H1 (cell line): ENCODE measurements around the gene ZNF212. TPM values are rescaled to one million over a fixed set of nuclear protein-coding genes. Genes with fewer than 3 reads are reported as not detected.

ENCODE experiments used
- CTCF ChIA-PET: fragments of 300-600 bp; sonication (Branson Sonifier 250); formaldehyde crosslinking; loops from one replicate; lab custom pipeline; 2021; ENCODE audit not compliant: partially characterized antibody; lab: Charles Lee
- POLR2A ChIA-PET: fragments of 300-600 bp; sonication (Branson Sonifier 250); formaldehyde crosslinking; loops from one replicate; lab custom pipeline; 2021; ENCODE audit warnings: inconsistent platforms; ENCODE audit not compliant: partially characterized antibody; lab: Charles Lee
- DNase-seq, 2 experiments: peaks; one replicate each; pipeline versions ENCODE4 v3.0.0 to v3.0.0-alpha.2; 2010 to 2022; ENCODE audit warnings: low spot score in 2 of 2, low read depth in 1 of 2, mixed read lengths in 1 of 2
- FAIRE-seq: peaks from 2 replicates; lab custom pipeline; 2011; peaks lifted over from hg19 to GRCh38; lab: Jason Lieb, UNC
- H2AFZ ChIP-seq: 2 replicates; pipeline ENCODE4 v1.8.1; 2012; ENCODE audit warnings: low read length, inconsistent platforms
- H2AK5ac ChIP-seq: 2 replicates; pipeline ENCODE4 v1.6.1; 2013; ENCODE audit warnings: low read depth, low read length
- H2BK120ac ChIP-seq: replicated peaks from 2 replicates; pipeline ENCODE3; 2013; ENCODE audit warnings: low read depth, low read length, inconsistent platforms
- H2BK12ac ChIP-seq: 2 replicates; pipeline ENCODE4 v1.6.1; 2013; ENCODE audit warnings: low read depth, low read length
- H2BK15ac ChIP-seq: 2 replicates; pipeline ENCODE4 v1.6.1; 2013; ENCODE audit warnings: low read length
- H2BK20ac ChIP-seq: 2 replicates; pipeline ENCODE4 v1.6.1; 2013; ENCODE audit warnings: low read length
- H2BK5ac ChIP-seq: 2 replicates; pipeline ENCODE4 v1.6.1; 2013; ENCODE audit warnings: low read depth, low read length
- H3K14ac ChIP-seq: 2 replicates; pipeline ENCODE4 v1.6.1; 2013; ENCODE audit warnings: inconsistent platforms; ENCODE audit not compliant: insufficient read length
- H3K18ac ChIP-seq: 2 replicates; pipeline ENCODE4 v1.6.1; 2013; ENCODE audit warnings: low read length; ENCODE audit errors: extremely low read depth
- H3K23ac ChIP-seq: 2 replicates; pipeline ENCODE4 v1.6.1; 2013; ENCODE audit warnings: inconsistent platforms; ENCODE audit not compliant: insufficient read length
- H3K23me2 ChIP-seq: 2 replicates; pipeline ENCODE4 v1.6.1; 2013; ENCODE audit warnings: low read depth, low read length
- H3K27ac ChIP-seq: 2 replicates; pipeline ENCODE4 v1.6.1; 2011; ENCODE audit warnings: low read depth, low read length, inconsistent platforms
- H3K27me3 ChIP-seq, 4 experiments: replicated peaks in 1 of 4; 1 replicate in 1 of 4; 2 replicates in 3 of 4; pipeline versions ENCODE4 v1.6.1 to v1.8.1; 2011 to 2013; ENCODE audit warnings: low read length in 3 of 4, mild to moderate bottlenecking in 3 of 4, inconsistent platforms in 2 of 4, mixed read lengths in 2 of 4, moderate library complexity in 1 of 4; ENCODE audit not compliant: control insufficient read depth in 3 of 4, insufficient read depth in 3 of 4; ENCODE audit errors: extremely low read depth in 1 of 4
- H3K36me3 ChIP-seq, 4 experiments: 2 replicates each; pipeline versions ENCODE4 v1.6.1 to v1.8.1; 2011 to 2013; ENCODE audit warnings: mild to moderate bottlenecking in 4 of 4, low read length in 3 of 4, moderate library complexity in 2 of 4, control low read depth in 1 of 4, inconsistent platforms in 1 of 4; ENCODE audit not compliant: insufficient read depth in 4 of 4, control insufficient read depth in 2 of 4
- H3K4ac ChIP-seq: replicated peaks from 2 replicates; pipeline ENCODE3; 2013; ENCODE audit warnings: low read length, low read depth, mixed read lengths, inconsistent platforms; ENCODE audit not compliant: insufficient read length
- H3K4me1 ChIP-seq, 4 experiments: replicated peaks in 1 of 4; 1 replicate in 1 of 4; 2 replicates in 3 of 4; pipeline versions ENCODE4 v1.6.1 to v1.8.1; 2011 to 2013; ENCODE audit warnings: low read length in 3 of 4, inconsistent platforms in 2 of 4, mixed read lengths in 1 of 4; ENCODE audit not compliant: insufficient read depth in 4 of 4, control insufficient read depth in 3 of 4
- H3K4me2 ChIP-seq, 2 experiments: 2 replicates each; pipeline versions ENCODE4 v1.6.1 to v1.8.1; 2011 to 2013; ENCODE audit warnings: low read depth in 2 of 2, low read length in 2 of 2, control low read depth in 1 of 2, inconsistent platforms in 1 of 2, mild to moderate bottlenecking in 1 of 2; ENCODE audit not compliant: insufficient read depth in 1 of 2
- H3K4me3 ChIP-seq, 4 experiments: fragments of 200-600, 300-600 bp in 1 of 4; sonication (generic), shearing (Covaris generic), sonication (Bioruptor Twin) in 1 of 4; 2 replicates each; pipeline versions ENCODE4 v1.5.1 to v1.8.1; 2011 to 2016; ENCODE audit warnings: low read length in 4 of 4, low read depth in 3 of 4, control low read depth in 2 of 4, inconsistent platforms in 2 of 4, mild to moderate bottlenecking in 2 of 4, mixed read lengths in 1 of 4, moderate library complexity in 1 of 4; ENCODE audit not compliant: insufficient read depth in 2 of 4; ENCODE audit errors: extremely low read depth in 1 of 4
- H3K56ac ChIP-seq: replicated peaks from 2 replicates; pipeline ENCODE3; 2013; ENCODE audit warnings: low read depth, mild to moderate bottlenecking, mixed read lengths, low read length, inconsistent platforms; ENCODE audit not compliant: insufficient read length
- H3K79me1 ChIP-seq: 2 replicates; pipeline ENCODE4 v1.6.1; 2013; ENCODE audit warnings: low read depth, low read length, control low read depth
- H3K79me2 ChIP-seq, 2 experiments: 2 replicates each; pipeline versions ENCODE4 v1.6.1 to v1.8.1; 2012 to 2013; ENCODE audit warnings: low read length in 2 of 2, mild to moderate bottlenecking in 2 of 2, inconsistent platforms in 1 of 2; ENCODE audit not compliant: insufficient read depth in 2 of 2, control insufficient read depth in 1 of 2
- H3K9ac ChIP-seq, 4 experiments: replicated peaks in 1 of 4; 1 replicate in 1 of 4; 2 replicates in 3 of 4; pipeline versions ENCODE4 v1.6.1 to v1.8.1; 2011 to 2013; ENCODE audit warnings: low read depth in 3 of 4, low read length in 3 of 4, control low read depth in 2 of 4, mild to moderate bottlenecking in 2 of 4, moderate library complexity in 2 of 4, inconsistent platforms in 1 of 4; ENCODE audit errors: extremely low read depth in 1 of 4
- H3K9me3 ChIP-seq, 2 experiments: 2 replicates each; pipeline versions ENCODE4 v1.6.1 to v1.8.1; 2012 to 2013; ENCODE audit warnings: mild to moderate bottlenecking in 2 of 2, moderate library complexity in 2 of 2, control low read depth in 1 of 2, inconsistent platforms in 1 of 2, low read depth in 1 of 2, low read length in 1 of 2, mixed read lengths in 1 of 2; ENCODE audit not compliant: insufficient read depth in 2 of 2
- H4K20me1 ChIP-seq, 2 experiments: replicated peaks in 1 of 2; 2 replicates each; pipeline versions ENCODE3 to v1.8.1; 2011 to 2013; ENCODE audit warnings: inconsistent platforms in 2 of 2, low read length in 2 of 2, mild to moderate bottlenecking in 1 of 2; ENCODE audit not compliant: insufficient read depth in 2 of 2, control insufficient read depth in 1 of 2
- H4K5ac ChIP-seq: 2 replicates; pipeline ENCODE4 v1.6.1; 2013; ENCODE audit warnings: low read length, low read depth, mixed read lengths, inconsistent platforms; ENCODE audit not compliant: insufficient read length
- H4K8ac ChIP-seq: 2 replicates; pipeline ENCODE4 v1.8.0; 2013; ENCODE audit warnings: mild to moderate bottlenecking, moderate library complexity, low read length, inconsistent platforms; ENCODE audit not compliant: insufficient read depth; ENCODE audit errors: extremely low read depth
- H4K91ac ChIP-seq: replicated peaks from 2 replicates; pipeline ENCODE3; 2013; ENCODE audit warnings: low read length, mixed read lengths, inconsistent platforms; ENCODE audit not compliant: insufficient read length
- GABPA ChIP-seq: IDR thresholded peaks from 2 replicates; pipeline ENCODE4 v1.6.1; 2011; ENCODE audit warnings: mild to moderate bottlenecking, low read length, moderate library complexity, borderline replicate concordance; ENCODE audit not compliant: insufficient read depth
- KDM4A ChIP-seq: IDR thresholded peaks from one replicate; pipeline ENCODE4 v1.7.1; 2012; ENCODE audit warnings: low read depth, mild to moderate bottlenecking, moderate library complexity, low read length, inconsistent platforms; ENCODE audit not compliant: severe bottlenecking
- MAFK ChIP-seq: IDR thresholded peaks from 2 replicates; pipeline ENCODE4 v1.6.1; 2012; ENCODE audit warnings: low read depth, mild to moderate bottlenecking, improper control_type of control experiment, low read length
- RBBP5 ChIP-seq: IDR thresholded peaks from 2 replicates; pipeline ENCODE4 v1.7.1; 2012; ENCODE audit warnings: low read depth, mild to moderate bottlenecking, inconsistent platforms, low read length, moderate library complexity, borderline replicate concordance
- RNF2 ChIP-seq: fragments of 200-900, 300-1000 bp; sonication (generic); IDR thresholded peaks from 2 replicates; pipeline ENCODE4 v1.7.1; 2016; ENCODE audit warnings: borderline replicate concordance, low read depth, mild to moderate bottlenecking, antibody characterized with exemption, low read length; ENCODE audit not compliant: poor library complexity, severe bottlenecking; ENCODE audit errors: missing control alignments
- SIX5 ChIP-seq: IDR thresholded peaks from 2 replicates; pipeline ENCODE4 v1.6.1; 2011; ENCODE audit warnings: mild to moderate bottlenecking, low read depth, low read length
- SP2 ChIP-seq: IDR thresholded peaks from 2 replicates; pipeline ENCODE4 v1.6.1; 2012; ENCODE audit warnings: mild to moderate bottlenecking, low read length, inconsistent platforms
- SUZ12 ChIP-seq: fragments of 200-600 bp; sonication (generic); IDR thresholded peaks from 2 replicates; pipeline ENCODE4 v1.6.1; 2012; ENCODE audit warnings: mild to moderate bottlenecking, inconsistent platforms, low read length, moderate library complexity, mixed read lengths
- WGBS, 2 experiments: shearing (Covaris generic) in 1 of 2; methylation state at CpG; one replicate each; pipeline versions ENCODE4 v1.1.6 to v1.1.7; 2013 to 2015; ENCODE audit warnings: low lambda C conversion rate in 2 of 2, mixed read lengths in 2 of 2, inconsistent platforms in 1 of 2, low coverage in 1 of 2, missing lambda C conversion rate in 1 of 2; ENCODE audit not compliant: insufficient replicate concordance in 2 of 2, insufficient coverage in 1 of 2, insufficient read length in 1 of 2; ENCODE audit errors: extremely low coverage in 1 of 2, missing lambda C conversion rate in 1 of 2; 5-methylcytosine and 5-hydroxymethylcytosine counted together
- polyA plus RNA-seq, 7 experiments: library from polyadenylated mRNA; depleted of rRNA in 3 of 7; stranded (reverse) in 5 of 7; unstranded in 2 of 7; fragments of >200 nt in 5 of 7; fragments of 200-250 nt in 2 of 7; gene quantifications; 1 replicate in 5 of 7; 2 replicates in 1 of 7; 4 replicates in 1 of 7; pipeline versions ENCODE4 v1.2.1 to v1.2.3, GENCODE V29; 2011 to 2013; ENCODE audit warnings: missing spikeins in 2 of 7, mixed read lengths in 2 of 7
- total RNA-seq: library from RNA; stranded (reverse); fragmentation: NEBNext Ultra II Directional; extraction: Animal tissue kit (Norgen Biotek cat#: 25700); gene quantifications from 2 replicates; pipeline ENCODE4 v1.2.1, GENCODE V29; 2021
- TF ChIP-seq, protein P1 (sequence below): IDR thresholded peaks from 2 replicates; pipeline ENCODE4 v1.6.1; 2012; ENCODE audit warnings: inconsistent platforms

Gene ZNF212
- total and polyA plus RNA-seq, 2 of the 8 experiments (the other 6 are each of a cell fraction or from before 2014, with no cell fraction given) = 6.7 to 19.3 TPM

DNA sequence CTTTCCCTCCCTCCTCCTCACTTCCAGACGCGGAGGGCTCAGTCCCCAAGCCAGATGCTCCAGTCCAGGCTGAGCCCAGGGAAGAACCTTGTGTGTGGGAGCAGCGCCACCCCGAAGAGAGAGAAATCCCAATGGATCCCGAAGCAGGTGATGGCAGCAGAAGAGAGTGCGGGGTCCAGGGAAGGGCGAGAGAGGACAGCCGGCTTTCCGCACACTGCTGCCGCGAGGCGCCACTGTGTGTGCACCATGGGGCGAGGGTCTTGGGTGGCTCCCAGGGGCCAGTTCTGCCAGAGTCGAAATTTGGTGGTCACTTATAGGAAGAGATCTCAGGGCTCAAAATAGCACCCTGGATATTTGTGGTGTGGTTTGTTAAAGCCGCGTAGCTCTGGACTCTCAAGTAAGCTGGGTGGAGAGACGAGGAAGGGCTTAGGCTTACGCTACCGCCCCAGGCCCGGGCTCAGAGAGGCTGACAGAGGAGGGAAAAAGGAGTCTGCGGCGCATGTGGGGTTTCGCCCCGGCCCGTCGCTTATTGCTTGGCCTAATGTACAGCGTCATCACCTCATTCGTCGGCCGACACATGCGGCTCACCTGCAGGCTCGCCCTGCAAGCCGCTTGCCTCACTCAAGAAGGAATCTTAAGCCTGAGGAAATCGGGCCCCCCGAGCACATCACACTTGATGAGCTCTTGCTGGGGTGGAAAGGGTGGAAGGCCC, 32.0 kb upstream of the ZNF212 start:
- TF ChIP-seq KDM4A (no peak), SIX5 (no peak), RBBP5 (no peak), MAFK (no peak), SP2 (no peak), RNF2 (no peak), SUZ12 (no peak), GABPA (no peak)
- TF ChIP-seq, protein P1, sequence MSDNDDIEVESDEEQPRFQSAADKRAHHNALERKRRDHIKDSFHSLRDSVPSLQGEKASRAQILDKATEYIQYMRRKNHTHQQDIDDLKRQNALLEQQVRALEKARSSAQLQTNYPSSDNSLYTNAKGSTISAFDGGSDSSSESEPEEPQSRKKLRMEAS = no peak
- no peak overlapping the region for H2AK5ac ChIP-seq
- no peak overlapping the region for H2BK5ac ChIP-seq
- no peak overlapping the region for H4K8ac ChIP-seq
- no peak overlapping the region for H3K4ac ChIP-seq
- H3K79me1 ChIP-seq = peaks cover 7% of the 10 kb centered on the region
- ChIA-PET CTCF (interaction anchor here (1.1 to 2.4 kb wide), 4 partner anchors 11 to 204 kb away, joined by 3 to 9 read pairs (median 4); partner anchors contain the start of gene ZNF282), POLR2A (interaction anchor here (0.9 kb wide), 1 partner anchor 12 kb away, joined by 4 read pairs; the partner anchor contains the start of gene ZNF282)
- H3K9ac ChIP-seq = no peak overlapping the region
- H3K23ac ChIP-seq = no peak overlapping the region
- H3K14ac ChIP-seq = no peak overlapping the region
- no peak overlapping the region for H2BK20ac ChIP-seq
- H2BK120ac ChIP-seq = no peak overlapping the region
- no peak overlapping the region for H3K4me2 ChIP-seq
- H3K23me2 ChIP-seq = no peaks in the 10 kb centered on the region
- H4K91ac ChIP-seq = no peak overlapping the region
- no peaks in the 10 kb centered on the region for H3K27me3 ChIP-seq
- H4K5ac ChIP-seq = no peak overlapping the region
- no peak for FAIRE-seq
- H4K20me1 ChIP-seq = peaks cover 5 to 9% of the 10 kb centered on the region in 2 experiments
- no peak overlapping the region for H3K18ac ChIP-seq
- H3K79me2 ChIP-seq = peaks cover 0 to 15% of the 10 kb centered on the region in 2 experiments; a peak in 3 of 4 replicates
- peaks cover 0 to 9% (median 2%) of the 10 kb centered on the region in 4 experiments; a peak in 5 of 7 replicates for H3K4me1 ChIP-seq
- WGBS, 2 experiments = 86% methylated on average over 33 of the region's 35 CpGs; no CpG with 5 or more reads in 1 of the 2 experiments
- no peak overlapping the region for H2AFZ ChIP-seq
- H3K9me3 ChIP-seq = no peaks in the 10 kb centered on the region
- H3K27ac ChIP-seq = no peak overlapping the region
- peaks cover 34 to 78% (median 59%) of the 10 kb centered on the region in 4 experiments for H3K36me3 ChIP-seq
- no peak overlapping the region for H3K4me3 ChIP-seq
- no peak overlapping the region for H3K56ac ChIP-seq
- no peak for DNase-seq
- no peak overlapping the region for H2BK15ac ChIP-seq
- no peak overlapping the region for H2BK12ac ChIP-seq
